ENCODE measurements around the gene POLR2H. TPM values are rescaled to one million over a fixed set of nuclear protein-coding genes. Genes with fewer than 3 reads are reported as not detected.

POLR2H gene
- total and polyA plus RNA-seq, 2 of the 4 experiments (the other 2 are of a cell fraction) = 47.7 to 130 TPM

- Histone ChIP-seq H3K4me3 (ENCODE audit: insufficient read depth, low read depth, low read length) (no peak overlapping the region), H2BK120ac (ENCODE audit: low read depth, low read length) (no peak overlapping the region), H3K14ac (replicated peaks; ENCODE audit: low read depth, low read length) (no peak overlapping the region), H3K9ac (ENCODE audit: low read depth, low read length) (no peak overlapping the region), H3K23ac (ENCODE audit: low read depth, low read length) (no peak overlapping the region), H2AK9ac (replicated peaks; ENCODE audit: low read depth, low read length, poor library complexity) (no peak overlapping the region), H4K8ac (ENCODE audit: low read depth in 2 of 2, low read length in 2 of 2) (no peak overlapping the region), H3K27ac (ENCODE audit: insufficient read depth, low read length) (no peak overlapping the region), H4K91ac (ENCODE audit: insufficient read depth, low read depth, low read length) (no peak overlapping the region), H4K20me1 (ENCODE audit: insufficient read depth, low read length) (no peaks in the 10 kb centered on the region), H3K9me3 (ENCODE audit: control insufficient read depth, insufficient read depth, low read length) (peaks cover 3% of the 10 kb centered on the region; the same call in 1 of the 2 replicates), H3K9me1 (ENCODE audit: insufficient read depth, low read length) (no peaks in the 10 kb centered on the region), H3K18ac (ENCODE audit: low read depth, low read length) (no peak overlapping the region), H2BK5ac (ENCODE audit: low read depth, low read length, poor library complexity, severe bottlenecking) (no peak overlapping the region), H4K5ac (ENCODE audit: low read depth, low read length) (no peak overlapping the region), H2AK5ac (ENCODE audit: low read depth, low read length) (no peak overlapping the region), H2AFZ (replicated peaks; ENCODE audit: low read length, poor library complexity) (no peak overlapping the region), H3K4me1 (ENCODE audit: control insufficient read depth, insufficient read depth, low read length) (no peaks in the 10 kb centered on the region), H3K79me1 (ENCODE audit: low read depth in 1 of 2, low read length in 2 of 2) (no peaks in the 10 kb centered on the region), H3K36me3 (ENCODE audit: control insufficient read depth, insufficient read depth, low read length) (no peaks in the 10 kb centered on the region), H2BK15ac (ENCODE audit: low read depth, low read length) (no peak overlapping the region), H3K56ac (ENCODE audit: extremely low read depth, insufficient read depth, low read length) (no peak overlapping the region), H3K27me3 (ENCODE audit: control insufficient read depth, insufficient read depth, low read length) (peaks cover 25% of the 10 kb centered on the region), H2BK20ac (ENCODE audit: low read depth, low read length) (no peak overlapping the region), H3K4ac (ENCODE audit: low read depth, low read length) (no peak overlapping the region), H3K4me2 (ENCODE audit: low read depth, low read length) (no peak overlapping the region)
- intact Hi-C loops (cut with micrococcal nuclease) = no loop called here
- ChIA-PET CTCF (interaction anchor here (1.2 kb wide), 1 partner anchor 44 kb away, joined by 3 read pairs; no protein-coding TSS in a partner anchor), POLR2A (ENCODE audit: unreplicated experiment) (no interaction called here)
- TF ChIP-seq RAD21 (IDR thresholded peaks at IDR 0.05; ENCODE audit: low read length) (no peak), POLR2A (IDR thresholded peaks at IDR 0.05; ENCODE audit: low read depth, low read length) (no peak), FOS (IDR thresholded peaks at IDR 0.05; ENCODE audit: low read depth, low read length) (no peak), USF2 (IDR thresholded peaks at IDR 0.05; ENCODE audit: low read depth, low read length) (no peak), RFX5 (IDR thresholded peaks at IDR 0.05; ENCODE audit: low read depth, low read length) (no peak), NFE2L2 (IDR thresholded peaks at IDR 0.05; ENCODE audit: low read depth, low read length) (no peak), MAZ (IDR thresholded peaks at IDR 0.05; ENCODE audit: borderline replicate concordance, low read depth, low read length) (no peak), MXI1 (IDR thresholded peaks at IDR 0.05; ENCODE audit: borderline replicate concordance, low read depth, low read length) (no peak), SMC3 (IDR thresholded peaks at IDR 0.05; ENCODE audit: low read depth, low read length) (no peak), MAFK (IDR thresholded peaks at IDR 0.05; ENCODE audit: low read depth, low read length) (no peak), CHD1 (IDR thresholded peaks at IDR 0.05; ENCODE audit: low read depth, low read length) (no peak), RCOR1 (IDR thresholded peaks at IDR 0.05; ENCODE audit: insufficient replicate concordance, low read length) (no peak), ELK1 (IDR thresholded peaks at IDR 0.05; ENCODE audit: borderline replicate concordance, low read depth, low read length) (no peak), BHLHE40 (IDR thresholded peaks at IDR 0.05; ENCODE audit: low read depth, low read length) (no peak)
- in situ Hi-C loops (cut with MboI; ENCODE audit: low sequenced_read_pairs) = no loop called here
- BruUV-seq (replicated peaks) = no TSS peak
- no peak for ATAC-seq (ENCODE audit: low read depth)
- no CpG with 5 or more reads among the region's 4 CpGs for WGBS, 2 experiments (ENCODE audit: extremely low coverage in 2 of 2, insufficient read length in 1 of 2)
- dilution Hi-C loops (cut with HindIII; ENCODE audit: low sequenced_read_pairs, unreplicated experiment) = no loop called here
- no peak for DNase-seq
Observed at GRCh38 chr3:184415203-184415490, 53.6 kb downstream of the POLR2H start.

Measured in IMR-90 (cell line).